HG02610 (cell line): ENCODE results near the gene ARID1A.
A peak's percentile ranks its signal among the peaks of the same experiment; 100 is the strongest.

ENCODE experiments used
- ATAC-seq: cut with Tn5 transposase; IDR thresholded peaks from one replicate; pipeline ENCODE4 v1.9.1; 2021; ENCODE audit warnings: mild to moderate bottlenecking, moderate library complexity; ENCODE audit not compliant: unreplicated experiment

The ARID1A gene

GRCh38 chr1:26727476-26727875 is 31.7 kb downstream of the ARID1A start:
- no peak for ATAC-seq

GRCh38 chr1:26728645-26729044 is 32.8 kb downstream of the ARID1A start:
- ATAC-seq, result no peak

DNA sequence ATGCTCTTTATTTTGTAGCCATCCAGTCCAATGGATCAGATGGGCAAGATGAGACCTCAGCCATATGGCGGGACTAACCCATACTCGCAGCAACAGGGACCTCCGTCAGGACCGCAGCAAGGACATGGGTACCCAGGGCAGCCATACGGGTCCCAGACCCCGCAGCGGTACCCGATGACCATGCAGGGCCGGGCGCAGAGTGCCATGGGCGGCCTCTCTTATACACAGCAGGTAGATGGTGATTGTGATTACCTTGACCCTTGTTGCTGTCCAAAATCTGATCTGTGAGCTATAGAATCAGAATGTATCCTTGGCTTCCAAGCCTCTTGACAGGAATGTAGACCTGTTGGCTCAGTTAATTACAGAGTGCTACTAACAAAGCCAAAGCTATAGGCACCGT is 33.8 kb downstream of the ARID1A start:
- no peak for ATAC-seq

DNA sequence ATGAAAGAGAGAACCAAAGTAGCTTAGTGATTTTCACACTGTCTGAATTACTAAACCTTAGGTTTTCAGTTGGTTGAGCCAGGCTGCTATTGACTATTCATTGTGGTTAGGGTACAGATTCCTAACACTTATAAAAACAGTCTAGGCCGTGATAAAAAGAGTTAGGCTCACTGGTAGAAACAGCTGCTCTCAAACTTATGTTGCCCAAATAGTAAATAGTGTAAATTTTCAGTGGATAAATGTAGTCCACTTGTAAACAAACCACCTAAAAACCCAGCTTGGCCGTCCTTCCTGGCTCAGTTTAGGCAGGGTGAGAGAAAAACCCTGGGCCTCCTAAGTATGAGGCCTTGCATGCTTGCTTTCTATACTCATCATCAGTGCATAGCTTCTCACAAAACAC is 34.9 kb downstream of the ARID1A start:
- no peak for ATAC-seq

- ATAC-seq, result no peak
Measured at GRCh38 chr1:26731233-26731902, 35.6 kb downstream of the ARID1A start.

DNA sequence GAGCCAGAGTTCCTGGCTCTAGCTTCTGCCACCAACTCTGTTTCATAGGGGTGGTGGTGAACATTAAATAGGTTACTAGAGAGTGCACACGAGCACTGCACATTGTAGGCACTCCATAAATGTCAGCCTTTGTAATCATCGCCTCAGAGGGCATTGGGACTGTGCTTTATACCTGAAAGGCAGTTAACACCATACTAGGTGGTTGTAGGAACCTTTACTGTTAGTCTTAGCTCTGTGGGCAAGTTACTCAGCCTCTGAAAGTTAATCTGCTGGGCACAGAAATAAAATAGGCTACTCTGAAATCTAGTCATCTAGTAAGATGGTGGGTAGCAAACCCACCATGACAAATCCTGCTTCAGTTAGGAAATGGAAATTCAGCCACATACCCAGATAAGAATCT is 37.6 kb downstream of the ARID1A start:
- no peak for ATAC-seq

DNA sequence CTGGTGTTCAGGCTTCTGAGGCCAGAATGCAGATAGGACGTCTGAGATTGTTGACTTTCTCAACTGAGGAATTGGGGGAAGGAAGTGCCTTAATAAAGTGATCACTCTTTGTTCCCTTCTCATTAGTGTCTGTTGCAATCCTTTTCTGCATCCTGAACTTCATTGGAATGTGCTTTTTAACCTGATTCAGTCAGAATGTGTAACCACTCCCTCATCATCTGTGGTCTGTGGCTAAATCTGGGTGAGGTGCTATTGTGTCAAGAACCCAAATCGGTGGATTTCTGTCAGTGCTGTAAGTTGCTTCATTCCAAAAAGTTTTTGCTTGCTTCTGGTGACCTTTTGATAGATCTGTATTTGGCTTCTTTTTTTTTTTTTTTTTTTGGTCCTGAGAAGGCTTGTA is 38.2 kb downstream of the ARID1A start:
- no peak for ATAC-seq

DNA sequence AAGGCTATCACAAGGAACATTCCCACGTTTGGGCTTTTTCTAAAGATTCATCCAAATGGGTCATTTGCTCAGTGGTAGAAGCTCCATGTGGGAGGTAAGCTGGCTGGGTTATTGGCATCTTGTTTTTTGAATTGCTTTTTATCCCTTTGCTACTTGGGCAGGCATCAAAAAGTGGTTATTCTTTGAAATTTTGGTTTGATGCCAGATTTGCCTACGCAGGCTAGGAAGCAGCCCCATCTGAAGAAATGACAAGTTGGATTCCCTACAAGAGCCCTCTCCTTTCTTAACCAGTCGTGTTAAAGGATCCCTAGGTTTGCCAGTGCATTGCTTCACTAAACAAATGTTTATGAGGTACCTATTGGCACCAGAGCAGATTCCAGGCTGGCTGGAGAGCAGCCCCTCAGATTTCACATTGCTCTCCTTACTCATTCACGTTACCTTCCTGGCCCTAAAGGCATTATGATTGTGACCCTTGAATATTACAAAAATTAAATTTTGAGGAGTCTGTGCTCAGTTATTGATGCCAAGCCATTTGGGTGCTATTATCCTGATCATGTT is 38.8 kb downstream of the ARID1A start:
- no peak for ATAC-seq

DNA sequence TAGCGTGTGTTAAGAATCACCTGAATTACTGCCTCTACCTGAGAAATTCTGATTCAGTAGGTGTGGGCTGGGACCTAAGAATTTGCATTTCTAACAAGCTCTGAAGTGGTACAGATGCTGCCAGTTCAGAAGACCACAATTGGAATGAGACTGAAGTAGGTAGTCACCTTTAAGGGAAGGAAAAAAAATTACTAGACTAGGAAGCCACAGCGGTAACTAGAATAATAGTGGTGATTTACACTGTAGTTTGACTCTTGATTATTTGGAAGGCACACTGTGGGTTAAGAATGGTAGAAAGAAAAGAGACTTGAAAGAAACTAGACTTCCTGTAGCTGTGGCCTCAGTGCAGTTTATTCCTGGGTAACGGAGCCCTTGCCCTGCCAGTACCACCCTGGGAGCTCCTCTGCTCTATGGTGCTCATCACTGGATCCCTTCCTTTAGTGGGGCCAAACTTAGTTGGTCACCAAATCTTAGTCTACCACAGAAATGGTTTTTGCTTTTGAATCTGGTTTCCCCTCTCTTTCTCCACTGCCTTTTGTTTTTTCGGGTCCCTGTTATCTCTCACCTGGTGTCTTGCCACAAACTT is 43.6 kb downstream of the ARID1A start:
- no peak for ATAC-seq

- no peak for ATAC-seq
Measured at GRCh38 chr1:26740023-26740634, 44.3 kb downstream of the ARID1A start.

DNA sequence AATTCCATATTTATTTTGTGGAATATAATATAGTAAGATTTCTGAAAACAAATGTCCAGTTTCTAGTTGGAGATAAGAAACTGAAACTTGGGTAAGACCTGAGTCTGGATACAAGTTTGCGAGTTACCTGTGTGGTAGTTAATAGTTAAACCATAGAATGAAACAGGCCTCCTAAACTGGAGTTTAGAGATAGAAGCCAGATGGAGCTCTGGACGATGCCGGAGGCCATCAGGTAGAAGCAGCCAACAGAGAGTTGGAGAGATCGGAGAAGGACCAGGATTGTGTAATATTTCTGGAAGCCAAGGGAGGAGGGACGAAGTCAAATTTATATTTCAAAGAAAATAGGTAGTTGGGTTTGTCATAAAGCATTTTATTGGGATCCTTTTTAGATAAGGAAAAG is 45.1 kb downstream of the ARID1A start:
- ATAC-seq, result no peak

GRCh38 chr1:26743426-26744059 is 47.7 kb downstream of the ARID1A start:
- no peak for ATAC-seq

DNA sequence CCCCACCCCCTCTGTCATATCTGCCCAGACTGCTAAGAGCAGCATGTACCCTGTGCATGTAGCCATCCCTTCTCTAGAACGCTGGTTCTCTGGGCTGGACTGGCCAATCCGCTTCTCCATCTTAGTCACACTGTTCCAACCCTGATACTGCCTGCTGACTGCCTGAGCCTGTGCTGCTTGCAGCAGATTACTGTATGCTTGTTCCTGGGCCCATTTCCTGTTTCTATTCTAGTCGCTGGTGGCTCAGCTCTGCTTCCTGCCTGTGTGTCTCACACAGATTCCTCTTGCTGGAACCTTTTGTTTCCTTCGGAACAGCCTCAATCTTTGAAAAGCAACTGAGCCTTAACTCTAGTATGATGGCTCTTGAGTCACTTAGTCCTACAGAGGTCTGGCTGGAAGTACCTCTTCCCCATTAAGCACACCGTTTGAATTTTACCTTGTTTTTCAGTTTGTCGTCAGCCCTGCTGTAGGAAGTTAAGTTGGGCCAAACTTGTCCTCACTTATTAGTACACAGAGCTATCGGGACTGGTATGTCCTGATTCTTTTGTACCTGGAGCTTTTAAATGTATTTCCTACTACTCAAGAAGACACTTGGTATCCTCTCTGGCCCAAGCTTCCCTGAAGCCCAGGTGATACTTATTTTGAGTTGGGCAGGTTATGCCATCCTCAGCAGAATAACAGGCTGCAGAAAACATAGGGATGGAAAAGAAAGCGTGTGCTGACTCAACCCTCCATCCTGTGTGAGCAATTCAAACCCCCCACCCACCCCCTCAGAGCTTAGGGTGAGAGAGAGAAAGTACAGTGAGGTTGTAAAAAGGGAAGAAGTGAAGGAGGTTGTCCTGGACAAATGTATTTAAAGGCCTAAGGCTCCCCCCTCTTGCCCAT is 48.5 kb downstream of the ARID1A start:
- ATAC-seq, result peak; percentile 96

- ATAC-seq, result no peak
Measured at GRCh38 chr1:26745191-26745590, 49.4 kb downstream of the ARID1A start.

DNA sequence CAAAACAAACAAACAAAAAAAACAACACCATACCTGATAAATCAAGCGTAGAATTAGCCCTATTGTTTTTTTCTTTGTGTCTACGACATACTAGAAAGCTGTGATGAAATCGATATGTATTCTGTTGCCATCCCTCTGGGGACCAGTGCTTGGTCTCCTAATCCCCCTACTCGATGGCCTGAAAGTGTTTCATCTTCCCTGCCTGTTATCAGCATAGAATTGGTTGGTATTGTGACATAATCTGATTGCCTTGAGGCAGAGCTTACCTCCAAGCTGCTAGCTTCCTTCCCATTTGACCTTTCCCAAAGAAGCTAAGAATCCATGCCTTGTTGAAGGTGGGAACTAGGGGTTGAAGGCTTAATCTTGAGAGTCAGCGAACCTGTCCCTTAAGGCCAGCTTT is 51.2 kb downstream of the ARID1A start:
- no peak for ATAC-seq

GRCh38 chr1:26748351-26748750 is 52.5 kb downstream of the ARID1A start:
- ATAC-seq, result no peak

GRCh38 chr1:26749458-26749857 is 53.6 kb downstream of the ARID1A start:
- no peak for ATAC-seq

GRCh38 chr1:26750428-26750827 is 54.6 kb downstream of the ARID1A start:
- no peak for ATAC-seq

DNA sequence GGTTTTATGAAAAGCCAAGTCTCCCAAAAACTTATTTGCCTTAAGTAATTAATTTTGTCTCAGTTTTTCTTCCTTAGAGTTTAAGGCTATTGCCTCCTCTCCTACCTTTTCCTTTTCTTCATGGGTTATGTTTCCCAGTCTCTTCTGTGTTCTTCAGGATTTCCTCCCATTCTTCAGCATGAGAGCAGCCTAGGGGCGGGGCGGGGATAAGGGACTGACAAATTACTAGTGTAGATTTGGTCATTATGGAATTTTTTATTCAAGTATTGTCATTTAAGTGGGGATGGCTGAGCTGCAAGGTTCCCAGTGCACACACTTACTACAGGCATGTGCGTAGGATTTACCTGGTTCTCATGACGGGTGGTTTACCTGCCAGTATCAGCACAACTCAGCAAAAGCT is 56.7 kb downstream of the ARID1A start:
- no peak for ATAC-seq

DNA sequence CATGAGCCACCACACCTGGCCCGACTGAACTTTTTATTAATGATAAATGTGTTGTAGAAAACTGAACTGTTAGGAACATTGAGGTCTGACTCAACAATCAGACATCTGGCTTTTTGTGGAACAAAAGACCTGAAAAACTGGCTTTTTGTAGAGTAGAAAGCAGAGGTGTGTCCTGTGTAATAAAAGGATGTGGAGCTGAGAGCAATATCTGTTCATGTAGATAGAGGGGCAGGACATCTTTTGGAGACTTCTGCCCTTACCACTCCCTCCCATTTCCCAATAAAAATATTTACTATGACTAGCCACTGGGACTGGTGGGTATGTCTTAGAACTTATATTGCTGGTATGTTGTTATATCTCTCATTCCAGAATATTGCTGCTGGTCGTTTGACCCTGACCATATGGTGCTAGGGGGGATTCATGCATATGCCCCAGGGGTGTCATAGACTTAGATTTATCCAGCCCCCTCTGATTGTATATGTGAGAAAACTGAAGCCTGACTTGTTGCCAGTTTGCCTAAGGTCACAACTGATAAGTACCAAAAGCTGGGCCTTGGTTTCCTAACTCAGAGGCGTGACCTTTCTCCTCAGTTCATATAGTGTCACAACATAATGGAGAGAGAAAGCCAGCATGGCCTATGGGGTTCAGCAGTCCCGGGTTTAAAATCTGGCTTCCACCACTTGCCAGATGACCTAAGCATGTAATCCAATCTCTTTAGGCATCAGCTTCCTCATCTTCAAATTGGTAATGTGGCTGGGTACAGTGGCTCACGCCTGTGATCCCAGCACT is 58.5 kb downstream of the ARID1A start:
- ATAC-seq, result no peak
